H54 (cell line): ENCODE results near the gene PTK6.

ENCODE experiments used
- DNase-seq: peaks from one replicate; pipeline ENCODE4 v3.0.0; 2011; ENCODE audit warnings: low spot score, mixed read lengths; ENCODE audit not compliant: insufficient read length
- FAIRE-seq: peaks from 3 replicates; lab custom pipeline; 2011; peaks lifted over from hg19 to GRCh38; lab: Jason Lieb, UNC
- POLR2A ChIP-seq: IDR thresholded peaks from 2 replicates; pipeline ENCODE4 v1.6.1; 2011; ENCODE audit warnings: low read depth, mild to moderate bottlenecking, low read length

PTK6 gene

GRCh38 chr20:63478346-63479302 lies 58.6 kb downstream of the PTK6 start:
- no peak for TF ChIP-seq POLR2A
- FAIRE-seq, result no peak

More at GRCh38 chr20:63478346-63479302, 58.6 kb downstream of the PTK6 start:
- DNase-seq, result no peak
